GM19467 (cell line): ENCODE data around the gene KLRB1.
"Not testable (repeated sequence)": the region's sequence is repeated elsewhere in the genome, so short reads cannot be mapped to it uniquely, and the experiment has no call there.

Source experiments
- ATAC-seq: cut with Tn5 transposase; IDR thresholded peaks from one replicate; pipeline ENCODE4 v1.9.1; 2021; ENCODE audit warnings: mild to moderate bottlenecking, moderate library complexity; ENCODE audit not compliant: unreplicated experiment

The KLRB1 gene

DNA sequence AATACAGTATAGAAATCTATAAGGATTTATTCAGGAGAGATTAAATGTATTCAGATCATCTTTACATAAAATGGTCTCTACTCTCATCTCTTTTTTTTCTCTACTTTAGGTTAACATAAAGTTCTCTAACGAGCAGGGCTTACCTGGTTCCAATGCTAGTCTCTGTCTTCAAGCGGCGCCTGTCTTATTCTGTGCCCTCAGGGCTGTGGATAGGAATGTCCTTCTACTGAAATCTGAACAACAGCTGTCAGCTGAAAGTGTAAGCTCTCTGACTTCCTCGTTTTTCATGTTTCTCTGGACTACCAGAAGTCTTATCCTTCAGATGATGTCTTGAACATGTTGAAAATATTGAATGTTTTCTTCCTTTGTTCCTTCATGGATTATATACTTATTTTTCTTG lies 62.2 kb downstream of the KLRB1 start:
- ATAC-seq: not testable (repeated sequence)
